Frontal cortex (tissue), 4 donors: ENCODE measurements around the gene ENTR1. TPM values are rescaled to one million over a fixed set of nuclear protein-coding genes. Genes with fewer than 3 reads are reported as not detected.

Experiments
- DNase-seq, 2 donors: peaks; one replicate each; pipeline ENCODE4 v3.0.0; 2012; ENCODE audit warnings: low spot score in 2 of 2
- FAIRE-seq: peaks from 2 replicates; lab custom pipeline; 2012; peaks lifted over from hg19 to GRCh38; lab: Jason Lieb, UNC
- total RNA-seq: library from RNA; depleted of rRNA; stranded (reverse); fragments of >200 nt; gene quantifications from one replicate; pipeline ENCODE4 v1.2.3, GENCODE V29; 2014
- donor health status: control.
- donor health status: control.
- donor health status: control.

ENTR1 gene
- total RNA-seq, 1 donor from 2014 or later = 20.0 TPM

DNA sequence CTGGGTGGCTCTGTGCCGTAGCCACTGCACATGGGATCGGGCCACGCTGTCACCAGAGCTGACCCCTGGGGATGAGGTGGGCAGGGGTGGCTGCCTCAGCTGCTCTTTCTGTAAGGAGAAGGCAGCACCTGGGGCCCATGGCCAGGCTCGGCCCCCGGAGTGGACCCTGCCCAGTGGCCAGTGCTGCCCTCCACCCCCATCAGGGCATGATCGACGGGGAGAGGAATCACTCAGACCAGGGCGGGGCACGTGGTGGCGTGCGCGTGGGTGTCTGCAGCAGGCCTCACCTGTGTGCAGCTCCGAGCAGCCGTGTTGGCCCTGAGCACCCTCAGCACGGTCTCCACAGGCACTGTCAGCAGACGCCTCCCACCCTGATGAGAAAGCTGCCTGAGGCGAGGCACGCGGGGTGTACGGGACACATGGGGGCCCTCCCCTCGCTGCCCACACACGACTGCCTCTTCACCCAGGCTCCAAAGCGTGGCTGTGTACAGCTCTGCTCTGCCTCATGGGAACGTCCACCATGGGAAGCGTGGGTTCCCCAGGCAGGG, 28.4 kb downstream of the ENTR1 start:
- DNase-seq = no peak
- no peak for FAIRE-seq

DNA sequence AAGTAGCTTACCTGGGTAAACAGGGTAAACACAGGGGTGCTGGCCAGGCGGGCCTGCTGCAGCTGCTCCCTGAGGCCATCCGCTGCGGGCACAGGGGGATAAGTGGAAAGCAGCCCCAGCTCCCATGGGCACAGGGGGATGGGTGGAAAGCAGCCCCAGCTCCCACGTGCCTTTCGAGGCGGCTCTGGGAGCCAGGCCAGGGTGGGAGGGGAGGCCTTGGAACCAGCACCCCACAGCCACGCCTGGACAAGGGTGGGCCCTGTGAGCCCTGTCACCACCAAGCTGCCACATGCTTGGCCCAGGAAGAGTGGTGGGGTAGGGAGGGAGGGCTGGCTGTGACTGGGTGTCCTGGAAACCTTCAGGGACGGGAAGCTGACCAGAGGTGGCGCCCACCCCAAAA, 29.1 kb downstream of the ENTR1 start:
- DNase-seq (no peak), FAIRE-seq (no peak)

DNA sequence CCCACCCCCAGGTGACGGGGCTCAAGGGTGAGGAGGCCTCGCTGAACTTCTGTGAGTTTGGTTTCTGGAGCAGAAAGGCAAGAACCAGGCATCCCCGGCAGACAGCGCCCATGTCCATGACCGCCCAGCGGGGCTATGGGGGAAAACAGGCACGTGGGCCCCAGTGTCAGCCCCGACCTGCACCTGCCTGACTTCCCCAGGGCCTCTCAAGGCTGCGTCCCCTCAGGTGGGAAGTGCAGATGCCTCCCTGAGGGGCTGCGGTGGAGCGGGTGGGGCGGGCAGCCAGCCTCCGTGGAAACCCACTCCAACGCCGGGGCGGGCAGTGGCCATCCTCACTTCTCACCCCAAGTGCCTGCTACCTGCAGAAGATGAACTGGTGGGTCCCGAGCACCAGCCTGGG, 30.0 kb downstream of the ENTR1 start:
- DNase-seq (no peak), FAIRE-seq (no peak)

DNA sequence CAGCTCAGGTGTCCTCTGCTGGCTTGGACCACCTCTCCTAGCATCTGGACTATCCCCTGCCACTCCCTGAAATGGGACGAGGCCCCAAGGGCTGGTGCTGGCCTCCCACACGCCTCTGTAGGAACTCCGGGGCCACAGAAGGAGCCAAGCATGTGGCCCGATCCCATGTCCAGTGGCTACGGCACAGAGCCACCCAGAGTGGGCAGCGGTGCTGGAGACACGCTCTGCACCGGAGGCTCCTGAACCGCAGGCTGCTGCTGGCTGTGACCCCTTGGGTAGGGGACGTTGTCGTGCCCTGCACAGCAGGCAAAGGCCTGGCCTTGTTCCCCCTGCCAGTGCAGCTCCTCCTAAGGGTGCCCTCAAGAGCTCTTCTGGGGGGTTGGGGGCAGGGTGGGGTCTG, 30.5 kb downstream of the ENTR1 start:
- FAIRE-seq = no peak
- no peak for DNase-seq

DNA sequence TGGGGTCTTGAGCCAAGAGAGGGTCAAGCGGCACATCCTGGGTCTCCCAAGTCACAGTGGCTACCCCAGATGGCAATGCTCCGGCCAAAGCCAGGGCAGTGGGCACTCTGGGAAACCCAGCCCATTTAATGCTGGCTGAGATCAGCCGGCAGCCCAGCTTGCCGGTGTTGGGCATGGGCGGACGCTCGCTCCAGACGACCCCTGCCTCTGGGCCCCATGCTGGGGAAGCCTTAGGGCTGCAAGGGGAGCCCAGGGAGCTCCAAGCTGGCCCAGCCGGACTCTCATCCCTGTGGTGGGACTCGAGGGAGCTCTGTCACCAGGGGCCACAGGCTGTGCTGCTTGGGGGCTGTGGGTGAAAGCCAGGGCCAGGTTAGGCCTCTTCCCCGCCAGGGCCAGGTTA, 31.0 kb downstream of the ENTR1 start:
- DNase-seq (no peak), FAIRE-seq (no peak)

DNA sequence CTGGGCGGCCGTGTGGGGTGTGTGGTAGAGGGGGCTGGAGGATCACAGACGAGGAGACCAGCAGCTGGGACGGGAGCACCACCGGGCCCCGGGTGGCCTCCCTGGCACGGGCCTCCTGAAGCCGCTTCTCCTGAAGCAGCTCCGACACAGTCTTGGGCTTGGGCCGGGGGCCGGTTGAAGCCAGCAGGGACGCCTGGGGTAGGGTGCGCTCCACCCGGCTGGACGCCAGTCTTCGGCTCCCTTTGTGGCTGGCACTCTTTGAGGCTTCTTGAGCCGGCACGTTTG, 31.5 kb downstream of the ENTR1 start:
- FAIRE-seq = no peak
- DNase-seq = no peak

DNA sequence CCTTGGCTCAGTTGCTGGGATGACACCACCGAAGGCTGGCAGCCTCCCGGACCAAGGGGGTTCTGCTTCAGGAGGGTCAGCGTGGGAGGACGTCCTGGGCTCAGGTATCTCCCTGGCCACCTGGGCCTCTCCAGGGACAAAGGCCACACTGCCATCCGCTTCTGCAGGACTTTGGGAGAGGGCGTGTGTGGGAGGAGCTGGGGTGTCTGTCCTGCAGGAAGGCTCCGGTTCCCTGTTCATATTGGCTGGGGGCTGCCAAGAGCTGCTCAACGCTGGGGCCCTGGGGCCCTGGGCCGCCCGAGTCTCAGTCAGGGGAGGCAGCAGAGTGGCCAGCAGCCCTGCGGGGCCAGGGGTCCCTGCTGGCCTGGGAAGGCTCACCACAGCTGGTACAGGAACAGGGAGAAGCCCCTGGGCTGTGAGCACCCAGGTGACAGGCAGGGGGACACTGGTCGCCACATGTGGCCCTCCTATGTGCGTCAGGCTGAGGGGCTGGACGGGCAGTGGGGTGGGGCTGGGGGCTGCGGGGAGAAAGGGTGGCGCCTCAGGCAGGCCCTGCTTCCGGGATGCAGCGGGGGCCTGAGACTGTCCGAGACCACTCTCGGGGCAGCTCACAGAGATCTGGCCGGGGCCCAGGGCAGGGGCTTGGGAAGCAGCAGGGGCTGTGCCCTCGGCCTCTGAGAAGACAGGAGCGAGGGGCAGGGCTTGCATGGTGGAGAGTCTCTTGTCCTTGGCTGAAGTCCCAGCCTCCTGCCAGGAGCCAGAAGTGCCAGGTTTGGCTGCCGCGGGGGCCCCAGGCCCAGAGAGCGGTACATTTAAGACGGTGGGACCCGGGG, 32.0 kb downstream of the ENTR1 start:
- FAIRE-seq (no peak), DNase-seq (no peak)

DNA sequence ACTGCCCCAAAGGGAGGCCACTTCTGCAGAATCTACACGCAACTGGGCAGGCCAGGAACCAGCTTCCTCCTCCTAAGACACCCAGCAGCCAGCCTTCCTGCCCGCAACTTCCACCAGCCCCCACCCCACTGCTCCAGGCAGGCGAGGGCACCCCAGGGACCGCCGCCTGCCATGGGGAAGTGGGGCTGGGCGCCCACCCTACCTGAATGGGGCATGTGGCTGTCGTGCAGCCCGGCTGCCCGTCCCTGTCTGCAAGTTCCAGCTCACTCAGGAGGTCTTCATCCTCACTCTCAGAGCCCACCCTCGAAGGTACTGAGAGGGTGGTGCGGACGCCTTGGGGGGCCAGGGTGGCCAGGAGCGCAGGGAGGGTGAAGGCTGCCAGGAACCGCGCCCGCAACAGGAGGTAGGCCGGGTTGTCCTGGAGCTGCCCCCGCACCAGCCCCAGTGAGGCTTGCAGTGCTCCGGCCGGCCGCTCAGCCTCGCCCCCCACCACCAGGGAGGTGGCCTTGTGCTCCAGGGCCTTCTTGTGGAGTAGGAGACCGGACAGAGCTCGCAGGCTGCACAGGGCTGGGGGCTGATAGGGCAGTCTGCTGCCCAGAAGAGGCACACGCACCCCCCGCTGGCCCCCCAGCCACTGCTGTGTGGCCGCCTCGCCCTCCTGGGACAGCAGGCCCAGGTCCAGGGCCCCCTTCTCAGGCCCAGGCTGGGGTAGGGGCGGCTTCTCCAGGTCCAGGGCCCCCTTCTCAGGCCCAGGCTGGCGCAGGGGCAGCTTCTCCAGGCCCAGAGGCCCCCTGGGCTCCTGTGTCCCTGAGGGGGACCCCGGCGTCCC, 32.9 kb downstream of the ENTR1 start:
- DNase-seq (no peak), FAIRE-seq (no peak)

DNA sequence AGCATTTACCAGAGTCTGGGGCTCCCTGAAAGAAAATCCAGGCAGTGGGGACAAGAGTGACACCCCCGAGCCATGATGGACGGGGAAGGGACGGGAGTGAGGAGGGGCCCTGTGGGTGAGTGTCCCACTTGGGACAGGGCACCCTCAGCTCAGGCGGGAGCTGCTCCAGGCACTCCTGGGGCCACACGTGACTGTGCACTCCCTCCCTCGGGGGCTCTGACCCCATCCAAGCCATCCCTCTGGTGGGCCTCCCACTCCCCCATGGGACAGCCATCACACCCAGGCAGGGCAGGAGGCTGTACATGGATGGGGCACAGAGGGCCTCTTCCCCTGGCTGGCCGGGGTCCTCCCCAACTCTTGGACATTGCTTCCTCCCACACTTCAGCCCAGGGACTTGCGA, 34.0 kb downstream of the ENTR1 start:
- FAIRE-seq (no peak), DNase-seq (no peak)

DNA sequence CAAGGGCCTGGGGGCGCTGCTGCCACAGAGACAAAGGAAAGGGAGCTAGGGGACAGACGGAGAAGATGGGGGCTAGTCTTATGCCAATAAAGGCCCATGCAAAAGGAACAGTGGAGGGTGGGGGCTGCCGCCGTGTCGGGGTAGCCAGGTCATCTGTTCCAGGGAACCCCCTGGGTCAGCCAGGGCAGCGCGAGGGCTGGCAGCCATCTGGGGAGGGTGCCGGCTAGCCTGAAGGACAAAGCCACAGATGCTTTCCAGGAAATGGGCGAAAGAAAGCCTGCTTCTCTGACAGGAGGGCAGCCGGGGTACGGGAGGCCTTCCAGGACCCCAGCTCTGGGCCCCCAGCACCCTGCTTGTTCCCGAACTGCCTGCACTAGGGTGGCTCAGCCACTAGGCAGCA, 35.3 kb downstream of the ENTR1 start:
- FAIRE-seq (no peak), DNase-seq (no peak)

DNA sequence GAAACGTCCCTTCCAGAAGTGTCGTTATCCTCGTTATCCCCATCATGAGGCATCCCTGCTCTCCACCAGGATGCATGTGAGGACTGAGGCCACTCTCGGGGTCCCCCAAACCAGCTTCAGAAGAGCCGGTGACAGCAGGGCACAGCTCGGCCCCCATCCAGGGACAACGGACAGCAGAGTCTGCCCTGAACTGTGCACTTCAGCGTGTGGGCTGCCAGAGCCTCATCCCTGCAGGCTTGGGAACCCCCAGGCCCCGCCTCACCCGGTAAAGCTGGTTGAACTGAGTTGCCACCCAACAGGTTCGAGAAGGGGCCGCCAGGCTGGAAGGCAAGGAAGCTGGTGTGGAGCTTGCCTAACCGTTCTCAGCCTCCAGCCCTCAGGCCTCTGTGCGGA, 36.2 kb downstream of the ENTR1 start:
- no peak for FAIRE-seq
- no peak for DNase-seq

DNA sequence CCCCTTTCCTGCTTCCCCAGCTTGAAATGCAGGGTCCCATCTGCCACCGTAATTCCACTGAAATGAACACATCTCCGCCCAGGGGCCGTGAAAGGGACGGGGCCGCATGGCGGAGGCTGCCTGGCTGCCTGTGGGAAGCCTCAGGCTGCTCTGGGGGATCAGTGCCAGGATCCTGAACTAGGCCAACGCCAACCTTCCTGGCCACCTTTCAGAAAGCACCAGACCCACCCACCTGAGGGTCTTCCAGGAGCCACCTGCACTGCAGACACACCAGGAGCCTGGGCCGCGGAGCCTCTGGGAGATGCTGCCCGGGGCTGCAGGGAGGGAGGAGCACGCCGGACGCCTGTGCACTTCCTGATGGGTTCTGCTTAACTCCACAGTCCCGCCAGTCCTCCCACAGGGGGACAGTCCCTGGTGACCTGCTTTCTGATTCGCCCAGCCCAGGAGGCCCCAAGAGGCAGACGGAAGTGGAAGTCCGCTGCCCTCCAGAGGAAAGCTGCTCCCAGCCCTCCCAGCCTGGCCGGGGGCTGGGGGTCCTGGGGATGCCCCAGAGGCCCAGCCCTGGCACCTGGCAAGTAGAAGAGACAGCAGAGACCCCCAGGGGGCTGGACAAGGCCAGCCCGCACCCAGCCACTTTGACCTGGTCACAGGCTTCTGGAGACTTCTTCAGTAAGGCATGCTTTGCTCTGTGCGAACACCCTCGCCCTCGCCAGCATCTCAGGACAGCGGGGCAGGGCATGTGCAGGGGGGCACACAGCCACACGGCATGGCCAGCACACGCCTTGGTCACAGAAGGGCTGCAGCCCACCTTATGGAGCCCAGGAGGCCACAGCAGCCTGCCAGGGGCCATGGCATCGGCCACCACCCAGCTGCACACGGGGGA, 36.9 kb downstream of the ENTR1 start, which contains the start of gene CARD9:
Gene CARD9, minus strand, starts transcription at position 370 of the 883 bp plus-strand sequence. CDS start 1,591 bp downstream, outside the sequence.
- DNase-seq (no peak), FAIRE-seq (no peak)

DNA sequence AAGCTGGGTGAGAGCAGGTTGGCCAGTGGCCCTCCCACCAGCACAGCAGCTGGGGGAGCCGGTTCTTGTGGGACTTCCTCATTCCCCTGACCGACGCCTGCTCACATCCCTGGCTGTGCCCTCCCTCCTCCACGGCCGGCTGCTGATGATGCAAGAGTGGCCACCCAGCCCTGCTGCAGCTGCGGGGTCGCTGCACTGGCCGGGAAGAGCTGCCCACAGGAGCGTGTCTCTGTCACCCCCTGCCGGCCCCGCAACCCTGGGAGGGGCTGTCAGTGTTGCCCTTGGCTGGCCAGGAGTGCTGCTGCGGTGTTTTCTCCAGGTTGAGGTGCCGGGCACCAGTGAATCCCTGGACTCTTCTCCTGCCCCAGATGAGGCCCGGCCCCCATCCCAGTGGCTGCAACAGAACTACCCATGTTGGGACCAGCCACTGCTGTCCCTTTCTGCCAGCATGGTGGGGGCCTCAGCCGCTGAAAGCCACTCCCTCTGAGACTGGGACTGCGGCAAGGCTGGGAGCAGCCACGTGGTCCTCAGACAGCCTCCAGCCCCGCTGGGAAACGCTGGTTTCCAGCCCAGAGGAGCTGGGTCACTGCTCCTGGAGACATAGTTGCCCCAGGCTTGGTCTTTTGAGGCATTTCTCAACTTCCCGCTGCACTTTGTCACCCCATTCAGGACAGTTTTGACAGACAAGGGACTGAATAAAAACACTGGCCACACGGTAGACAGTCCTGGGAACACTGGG, 37.7 kb downstream of the ENTR1 start:
- DNase-seq = no peak
- FAIRE-seq = no peak

DNA sequence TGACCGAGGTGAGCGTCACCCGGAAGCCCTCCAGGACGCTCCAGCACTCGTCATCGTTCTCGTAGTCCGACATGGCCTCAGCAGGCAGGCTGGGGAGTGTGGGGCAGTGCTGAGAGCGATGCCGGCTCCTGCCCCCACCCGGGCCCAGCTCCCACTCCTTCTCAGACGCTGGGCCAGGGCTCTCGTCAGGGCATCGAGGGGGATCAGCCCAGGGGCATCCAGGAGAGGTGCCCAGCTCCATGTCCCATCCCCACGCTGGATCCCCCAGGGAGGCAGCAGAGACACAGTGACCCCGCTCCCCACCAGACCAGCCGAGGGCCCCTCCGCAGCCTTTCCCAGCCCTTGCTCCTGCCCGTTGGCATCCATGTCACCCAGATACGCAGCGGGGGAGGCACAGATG, 38.4 kb downstream of the ENTR1 start:
- FAIRE-seq = no peak
- DNase-seq = no peak

DNA sequence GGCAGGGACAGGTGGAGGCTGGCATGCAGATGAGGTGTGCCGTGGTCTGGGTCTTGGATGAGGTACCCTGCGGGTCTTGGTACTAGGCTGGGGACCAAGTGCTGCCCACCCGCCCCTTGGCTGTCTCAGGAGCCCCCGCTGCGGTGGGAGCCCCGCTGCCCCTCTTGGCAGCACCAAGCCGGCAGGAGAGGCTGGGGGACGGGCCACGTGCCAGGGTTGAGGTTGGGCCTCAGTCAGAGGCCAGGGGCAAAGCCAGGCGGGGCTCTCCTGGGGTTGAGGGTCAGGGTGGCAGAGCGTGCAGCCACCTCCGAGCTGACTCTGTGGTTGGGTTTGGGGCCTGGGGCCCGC, 38.9 kb downstream of the ENTR1 start:
- no peak for DNase-seq
- FAIRE-seq = no peak

DNA sequence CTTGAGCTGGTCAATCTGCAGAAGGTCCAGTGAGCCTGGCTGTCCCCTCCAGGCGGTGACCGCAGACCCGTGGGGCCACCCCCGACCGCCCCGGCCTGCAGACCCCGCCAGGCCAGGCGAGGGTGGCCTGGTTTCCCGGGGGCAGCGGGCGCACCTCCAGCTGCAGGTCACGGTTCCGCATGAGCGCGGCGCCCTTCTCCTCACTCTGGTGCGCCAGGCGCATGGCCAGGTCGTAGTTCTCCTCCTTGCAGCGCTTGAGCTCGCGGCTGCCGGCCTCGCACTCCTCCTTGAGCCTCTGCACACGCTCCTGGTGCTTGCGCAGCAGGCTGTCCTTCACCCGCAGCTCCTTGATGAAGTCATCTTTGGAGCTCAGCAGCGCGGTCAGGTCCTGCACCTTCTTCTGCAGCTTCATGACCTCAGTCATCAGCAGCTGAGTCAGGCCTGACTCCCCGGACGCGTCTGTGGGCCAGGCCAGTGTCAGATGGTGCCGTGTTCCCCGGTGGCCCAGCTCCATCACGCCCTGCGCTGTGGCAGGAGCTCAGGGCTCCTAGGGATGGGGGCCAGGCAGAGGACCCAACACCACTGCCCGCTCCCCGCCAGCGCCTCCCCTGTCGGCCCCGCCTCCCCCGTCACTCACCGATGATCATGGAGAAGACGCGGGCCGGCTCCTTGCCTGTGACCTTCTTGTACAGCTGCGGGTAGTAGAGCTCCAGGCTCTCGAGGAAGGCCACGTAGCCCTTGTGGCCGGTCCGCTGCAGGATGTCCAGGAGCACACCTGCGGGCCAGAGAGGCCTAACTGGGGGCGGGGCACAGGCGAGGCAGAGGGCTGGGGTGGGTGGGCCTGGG, 39.5 kb downstream of the ENTR1 start:
- FAIRE-seq (no peak), DNase-seq (no peak)

DNA sequence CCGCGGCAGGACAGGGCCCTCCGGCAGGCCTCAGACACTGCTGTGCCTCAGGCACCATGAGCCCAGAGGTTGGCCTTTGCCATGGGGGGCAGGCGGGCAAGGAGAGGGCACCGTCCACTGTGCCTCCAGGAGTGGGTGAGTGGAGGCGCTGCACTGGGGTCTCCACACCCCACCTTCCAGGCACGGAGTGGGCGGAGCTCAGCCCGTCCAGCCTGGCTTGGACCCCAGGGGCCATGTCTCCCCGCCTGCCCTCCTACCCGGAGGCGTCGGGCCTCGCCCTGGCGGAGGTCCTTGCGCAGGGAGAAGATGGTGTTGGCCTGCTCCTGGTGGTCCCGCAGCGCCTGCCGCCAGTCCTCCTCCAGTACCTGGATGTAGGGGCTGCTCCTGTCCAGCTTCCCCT, 40.4 kb downstream of the ENTR1 start:
- no peak for FAIRE-seq
- DNase-seq = no peak

DNA sequence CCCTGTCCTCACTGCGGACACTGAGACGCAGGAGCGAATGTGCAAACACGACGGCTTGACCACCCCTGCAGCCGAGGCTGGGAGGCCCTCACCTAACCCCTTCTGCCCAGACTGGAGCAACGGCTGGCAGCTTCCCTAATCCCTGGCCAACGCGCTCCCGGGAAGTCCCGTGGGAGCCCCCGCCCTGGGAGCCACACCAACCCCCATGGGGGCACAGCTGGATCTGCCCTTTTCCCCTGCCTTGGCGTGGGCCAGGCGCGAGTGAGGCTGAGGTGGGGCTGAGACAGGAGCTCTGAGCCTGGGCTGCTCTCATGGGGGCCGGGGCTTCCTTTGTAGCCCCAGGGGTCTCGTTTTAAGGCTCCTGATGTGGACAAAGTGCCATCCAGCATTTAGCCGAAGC, 42.2 kb downstream of the ENTR1 start:
- FAIRE-seq (no peak), DNase-seq (no peak)
